GM19025 (cell line): Measurements from ENCODE around the gene PERM1.
"Not testable (repeated sequence)": the region's sequence is repeated elsewhere in the genome, so short reads cannot be mapped to it uniquely, and the experiment has no call there.

Experiments used
- ATAC-seq: cut with Tn5 transposase; IDR thresholded peaks from one replicate; pipeline ENCODE4 v1.9.1; 2021; ENCODE audit warnings: mild to moderate bottlenecking, low read depth, moderate library complexity; ENCODE audit not compliant: unreplicated experiment

The PERM1 gene

DNA sequence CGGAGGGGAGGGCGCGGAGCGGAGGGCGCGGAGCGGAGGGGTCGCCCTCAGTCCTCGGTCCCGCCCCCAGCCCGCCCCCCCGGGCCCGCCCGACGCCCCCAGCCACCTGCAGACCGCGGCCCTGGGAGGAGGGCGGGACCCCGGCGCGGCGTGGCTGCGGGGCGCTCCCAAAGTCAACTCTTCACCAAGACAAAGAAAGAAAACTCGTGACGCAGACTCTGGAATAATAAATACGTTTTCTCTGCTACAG, 16.8 kb upstream of the PERM1 start:
- ATAC-seq: no peak

DNA sequence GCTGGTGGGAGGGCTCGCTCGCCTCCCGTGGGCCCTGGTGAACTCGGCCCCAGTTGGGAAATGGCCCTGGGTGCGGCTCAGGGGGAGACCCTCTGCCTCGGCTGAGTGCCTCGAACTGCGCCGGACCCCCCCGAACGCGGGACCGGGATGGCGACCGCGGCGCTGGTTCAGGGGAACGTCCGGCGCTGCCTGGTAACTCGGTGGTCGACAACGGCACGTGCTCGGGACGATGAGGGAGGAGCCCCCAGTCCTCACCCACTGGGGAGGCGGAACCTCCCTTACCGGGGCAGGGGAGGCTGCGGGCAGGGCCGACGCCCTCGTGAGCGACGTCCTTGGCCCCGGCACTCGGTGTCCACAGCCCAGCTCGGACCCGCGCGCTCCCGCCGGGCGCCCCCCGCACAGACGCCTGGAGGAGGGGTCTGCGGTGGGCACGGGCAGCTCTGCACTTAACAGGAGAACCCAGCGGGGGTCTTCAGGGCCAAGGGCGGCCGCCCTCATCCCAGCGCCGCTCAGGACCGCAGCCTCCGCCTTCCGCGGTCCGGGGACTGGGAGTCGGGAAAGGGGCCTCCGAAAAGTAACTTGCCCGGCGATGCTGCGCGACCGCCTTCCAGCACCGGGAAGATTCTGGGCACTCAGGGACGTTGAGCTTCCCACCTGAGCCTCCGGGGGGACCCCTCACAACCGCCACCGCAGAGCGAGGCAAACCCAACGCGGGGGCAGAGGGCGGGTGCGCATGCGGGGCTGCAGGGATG, 16.3 kb upstream of the PERM1 start:
- no peak for ATAC-seq

DNA sequence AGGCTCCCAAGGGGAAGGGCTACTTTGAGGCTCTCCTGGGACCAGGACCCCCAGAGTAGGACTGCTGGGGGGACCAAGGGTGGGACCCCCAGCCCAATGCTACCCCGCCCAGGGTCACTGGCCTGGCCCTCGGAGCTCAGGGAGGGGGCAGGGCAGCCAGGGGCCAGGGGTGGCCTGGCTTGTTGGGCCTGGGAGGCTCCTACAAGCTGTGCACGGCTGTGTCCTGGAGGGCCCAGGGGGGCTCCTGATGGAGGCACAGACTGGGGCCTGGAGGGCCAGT, 15.8 kb upstream of the PERM1 start:
- no peak for ATAC-seq

DNA sequence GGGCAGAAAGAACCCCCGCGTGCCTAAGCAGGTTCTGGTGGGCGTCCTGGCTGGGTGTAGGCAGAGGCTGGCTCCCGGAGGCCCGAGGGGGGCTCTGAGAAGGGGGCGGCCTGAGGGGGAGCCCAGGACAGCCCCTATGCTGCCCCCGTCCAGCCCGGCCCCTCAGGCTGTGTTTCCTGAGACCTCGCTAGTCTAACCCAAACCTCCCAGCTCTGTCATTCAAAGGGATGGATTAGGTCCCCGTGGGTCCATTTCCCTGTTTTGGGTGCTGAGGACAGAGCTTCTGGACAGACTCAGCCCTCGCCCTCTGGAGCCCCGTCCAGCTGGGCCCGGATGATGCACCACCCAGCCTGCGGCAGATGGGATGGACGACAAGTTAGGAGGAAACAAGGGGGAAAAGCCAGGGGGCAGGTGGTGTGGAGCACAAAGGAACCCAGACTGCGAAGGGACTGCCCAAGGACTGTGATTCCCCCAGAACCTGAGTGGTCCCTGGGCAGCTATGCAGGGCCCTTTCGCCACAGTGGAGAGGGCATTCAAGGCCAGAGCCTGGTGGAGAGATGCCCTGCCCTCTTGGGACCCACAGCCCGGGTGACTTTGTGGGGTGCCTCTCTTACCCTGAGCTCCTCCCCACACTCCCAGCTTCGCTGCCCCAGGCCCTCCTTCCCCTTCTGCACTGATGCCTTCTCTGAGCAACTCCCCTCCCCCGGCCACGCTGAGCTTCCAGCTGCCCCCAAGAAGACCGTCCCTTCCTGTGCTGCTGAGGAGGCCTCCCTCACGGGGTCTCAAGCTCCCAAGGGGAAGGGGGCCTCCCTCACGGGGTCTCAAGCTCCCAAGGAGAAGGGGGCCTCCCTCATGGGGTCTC, 15.2 kb upstream of the PERM1 start:
- ATAC-seq: no peak

DNA sequence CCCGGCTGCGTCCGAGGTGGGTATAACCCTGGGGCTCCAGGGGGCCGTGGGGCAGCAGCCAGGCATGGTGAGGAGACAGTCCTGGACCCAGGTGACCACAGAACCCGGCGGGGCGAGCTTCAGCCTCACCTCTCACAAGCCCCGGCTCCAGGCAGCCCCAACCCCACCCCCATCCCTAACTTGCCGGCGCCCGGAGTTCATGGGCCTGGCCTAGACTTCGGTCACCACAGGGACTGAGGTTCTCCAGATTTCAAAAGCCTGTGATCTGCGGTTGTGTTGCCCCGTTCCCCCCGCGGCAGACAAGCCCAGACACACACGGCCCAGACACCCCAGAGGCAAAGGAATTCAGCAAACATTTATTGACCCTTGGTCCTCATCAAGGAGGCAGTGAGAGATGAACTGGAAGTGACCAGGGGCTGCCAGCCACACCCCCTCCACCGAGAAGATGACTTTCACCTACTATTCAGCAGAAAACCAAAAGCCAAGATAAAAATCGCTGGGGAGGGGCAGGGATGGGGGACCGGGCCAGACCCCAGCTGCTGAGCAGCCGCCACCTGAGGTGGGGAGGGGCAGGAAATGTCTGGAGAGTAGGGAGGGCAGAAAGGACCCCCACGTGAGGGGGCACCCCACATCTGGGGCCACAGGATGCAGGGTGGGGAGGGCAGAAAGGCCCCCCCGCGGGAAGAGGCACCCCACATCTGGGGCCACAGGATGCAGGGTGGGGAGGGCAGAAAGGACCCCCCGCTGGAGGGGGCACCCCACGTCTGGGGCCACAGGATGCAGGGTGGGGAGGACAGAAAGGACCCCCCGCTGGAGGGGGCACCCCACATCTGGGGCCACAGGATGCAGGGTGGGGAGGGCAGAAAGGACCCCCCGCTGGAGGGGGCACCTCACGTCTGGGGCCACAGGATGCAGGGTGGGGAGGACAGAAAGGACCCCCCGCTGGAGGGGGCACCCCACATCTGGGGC, 14.1 kb upstream of the PERM1 start:
- no peak for ATAC-seq

DNA sequence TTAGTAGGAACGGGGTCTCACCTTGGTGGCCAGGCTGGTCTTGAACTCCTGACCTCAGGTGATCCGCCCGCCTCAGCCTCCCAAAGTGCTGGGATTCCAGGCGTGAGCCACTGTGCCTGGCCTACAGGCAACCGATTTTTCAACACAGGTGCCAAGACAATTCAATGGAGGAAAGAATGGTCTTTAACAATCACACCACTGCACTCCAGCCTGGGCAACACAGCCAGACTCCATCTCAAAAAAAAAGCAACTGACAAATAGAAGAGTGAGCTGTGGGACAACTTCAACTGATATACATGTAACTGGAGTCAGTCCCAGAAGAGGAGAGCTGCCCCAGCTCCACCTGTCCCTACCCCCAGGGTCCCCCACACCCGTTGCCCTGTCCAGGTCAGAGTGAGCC, 12.7 kb upstream of the PERM1 start:
- not testable (repeated sequence) for ATAC-seq

DNA sequence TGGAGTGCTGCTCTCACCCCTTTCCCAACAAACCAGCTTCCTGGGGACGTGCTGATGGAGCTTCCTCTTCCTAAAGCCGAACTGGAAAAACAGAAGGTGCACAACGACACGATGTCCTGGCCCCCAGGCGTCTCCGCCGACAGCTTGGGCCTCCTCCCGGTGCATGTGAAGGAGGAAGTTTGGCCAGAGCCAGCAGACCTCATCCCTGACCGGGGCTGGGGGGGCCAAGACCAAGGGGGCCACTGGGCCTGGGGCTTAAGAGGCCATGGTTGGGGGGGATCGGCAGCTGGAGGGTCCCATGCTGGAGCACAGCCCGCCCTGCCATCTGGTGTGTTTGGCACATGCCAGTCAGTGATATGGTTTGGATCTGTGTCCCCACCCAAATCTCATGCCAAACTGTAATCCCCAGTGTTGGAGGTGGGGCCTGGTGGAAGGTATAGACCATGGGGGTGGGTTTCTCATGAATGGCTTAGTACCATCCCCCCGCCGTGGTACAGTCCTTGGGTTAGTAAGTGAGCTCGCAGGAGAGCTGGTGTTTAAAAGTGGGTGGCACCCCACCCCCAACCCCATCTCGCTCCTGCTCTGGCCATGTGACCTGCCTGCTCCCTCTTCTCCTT, 11.6 kb upstream of the PERM1 start:
- ATAC-seq: no peak

DNA sequence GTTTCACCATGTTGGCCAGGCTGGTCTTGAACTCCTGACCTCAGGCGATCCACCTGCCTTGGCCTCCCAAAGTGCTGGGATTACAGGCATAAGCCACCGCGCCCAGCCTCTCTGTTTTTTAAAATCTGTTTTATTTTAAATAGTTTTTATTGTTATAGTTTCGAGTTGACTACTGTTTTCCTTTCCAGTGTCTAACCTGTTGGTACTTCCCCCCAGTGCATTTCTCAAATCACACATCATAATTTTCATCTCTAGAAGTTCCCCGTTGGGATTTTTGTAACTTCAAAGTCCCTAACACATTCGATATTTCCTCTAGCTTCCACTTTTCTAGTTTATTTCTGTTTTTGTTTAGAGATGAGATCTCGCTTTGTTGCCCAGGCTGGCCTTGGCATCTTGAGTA, 10.5 kb upstream of the PERM1 start:
- ATAC-seq: no peak

DNA sequence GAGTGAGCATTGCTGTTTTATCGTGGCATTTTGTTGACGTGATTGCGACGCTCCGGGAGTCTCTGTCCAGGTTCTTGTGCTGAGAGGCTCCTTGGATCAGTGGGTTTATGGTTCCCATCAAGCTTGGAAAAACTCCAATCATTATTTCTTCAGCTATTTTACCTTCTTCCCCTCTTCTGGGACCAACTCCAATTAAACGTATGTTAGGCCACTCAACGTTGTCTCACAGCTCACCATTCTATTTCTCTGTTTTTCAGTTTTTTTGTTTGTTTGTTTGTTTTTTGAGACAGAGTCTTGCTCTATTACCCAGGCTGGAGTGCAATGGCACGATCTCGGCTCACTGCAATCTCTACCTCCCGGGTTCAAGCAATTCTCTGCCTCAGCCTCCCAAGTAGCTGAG, 10.0 kb upstream of the PERM1 start:
- no peak for ATAC-seq

DNA sequence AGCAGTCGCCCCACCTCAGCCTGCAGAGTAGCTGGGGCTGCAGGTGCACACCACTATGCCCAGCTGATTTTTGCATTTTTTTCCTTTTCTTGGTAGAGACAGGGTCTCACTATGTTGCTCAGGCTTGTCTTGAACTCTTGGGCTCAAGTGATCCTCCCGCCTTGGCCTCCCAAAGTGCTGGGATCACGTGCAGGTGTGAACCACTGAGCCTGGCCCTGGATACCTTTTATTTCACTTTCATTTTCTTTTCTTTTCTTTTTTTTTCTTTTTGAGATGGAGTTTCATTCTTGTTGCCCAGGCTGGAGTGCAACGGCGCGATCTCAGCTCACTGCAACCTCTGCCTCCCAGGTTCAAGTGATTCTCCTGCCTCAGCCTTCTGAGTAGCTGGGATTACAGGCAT, 9.4 kb upstream of the PERM1 start:
- not testable (repeated sequence) for ATAC-seq

DNA sequence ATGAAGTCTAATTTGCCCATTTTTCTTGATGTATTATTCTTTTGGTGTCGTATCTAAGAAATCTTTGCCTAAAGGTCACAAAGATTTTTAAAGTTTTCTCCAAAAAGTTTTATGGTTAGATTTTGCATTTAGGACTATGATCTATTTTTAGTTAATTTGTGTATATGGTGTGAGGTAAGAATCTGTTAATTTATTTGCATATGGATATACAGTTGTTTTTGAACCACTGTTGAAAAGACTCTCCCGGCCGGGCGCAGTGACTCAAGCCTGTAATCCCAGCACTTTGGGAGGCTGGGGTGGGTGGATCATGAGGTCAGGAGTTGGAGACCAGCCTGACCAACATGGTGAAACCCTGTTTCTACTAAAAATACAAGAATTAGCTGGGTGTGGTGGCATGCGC, 6.2 kb upstream of the PERM1 start:
- not testable (repeated sequence) for ATAC-seq

DNA sequence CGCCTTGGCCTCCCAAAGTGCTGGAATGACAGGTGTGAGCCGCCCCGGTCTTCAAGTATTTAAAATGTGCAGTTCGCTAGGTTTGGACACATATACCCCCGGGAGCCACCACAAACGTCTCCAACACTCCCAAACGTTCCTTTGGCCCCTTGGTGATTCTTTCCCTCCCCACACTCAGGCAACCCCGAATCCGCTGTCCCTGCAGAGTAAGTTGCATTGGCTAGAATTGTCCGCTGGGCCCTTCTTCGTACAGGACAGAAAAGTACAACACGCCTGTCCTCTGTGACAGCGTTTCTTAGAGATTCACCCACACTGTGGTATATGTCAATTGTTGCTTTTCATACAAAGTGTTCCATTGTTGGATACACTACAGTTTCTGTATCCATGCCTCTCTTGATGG, 3.2 kb upstream of the PERM1 start:
- no peak for ATAC-seq

DNA sequence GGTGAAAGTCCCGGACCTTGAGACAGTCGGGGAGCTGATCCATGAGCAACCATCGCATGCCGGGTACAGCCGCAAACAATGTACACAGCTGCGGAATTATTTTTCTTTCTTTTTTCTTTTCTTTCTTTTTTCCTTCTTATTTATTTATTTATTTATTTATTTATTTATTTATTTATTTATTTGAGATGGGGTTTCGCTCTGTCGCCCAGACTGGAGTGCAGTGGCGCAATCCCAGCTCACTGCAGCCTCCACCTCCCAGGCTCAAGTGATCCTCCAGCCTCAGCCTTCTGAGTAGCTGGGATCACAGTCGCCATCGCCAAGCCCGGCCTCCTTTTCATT, 2.6 kb upstream of the PERM1 start:
- ATAC-seq: no peak

DNA sequence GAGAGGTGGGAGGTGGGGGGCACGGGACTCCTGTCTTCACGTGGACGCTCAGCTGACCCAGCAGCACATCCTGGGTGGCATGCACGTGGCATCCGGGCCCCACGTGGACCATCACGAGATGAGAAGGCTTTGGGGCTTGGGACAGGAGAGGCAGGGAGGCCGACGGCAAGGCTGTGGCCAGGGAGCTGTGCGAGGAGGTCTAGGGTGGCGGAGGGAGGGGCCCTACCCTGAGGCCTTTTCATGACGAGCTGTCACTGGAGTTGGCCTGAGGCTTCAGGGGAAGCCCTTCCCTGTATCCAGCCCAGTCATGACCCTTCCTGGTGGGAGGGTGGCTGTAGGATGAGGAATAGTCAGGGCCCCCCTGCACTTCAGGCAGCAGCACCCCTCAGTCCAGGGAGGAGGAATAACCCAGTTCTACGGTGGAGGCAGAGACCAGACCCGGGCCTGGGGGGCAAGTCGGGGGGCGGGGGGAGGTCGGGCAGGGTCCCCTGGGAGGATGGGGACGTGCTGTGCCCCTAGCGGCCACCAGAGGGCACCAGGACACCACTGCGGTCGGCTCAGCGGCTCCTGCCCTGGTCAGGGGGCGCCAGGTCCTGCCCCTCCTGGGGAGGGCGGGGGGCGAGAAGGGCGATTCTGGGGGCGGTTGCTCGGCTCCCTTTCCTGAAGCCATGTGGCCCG, 2.0 kb upstream of the PERM1 start:
- ATAC-seq: no peak

DNA sequence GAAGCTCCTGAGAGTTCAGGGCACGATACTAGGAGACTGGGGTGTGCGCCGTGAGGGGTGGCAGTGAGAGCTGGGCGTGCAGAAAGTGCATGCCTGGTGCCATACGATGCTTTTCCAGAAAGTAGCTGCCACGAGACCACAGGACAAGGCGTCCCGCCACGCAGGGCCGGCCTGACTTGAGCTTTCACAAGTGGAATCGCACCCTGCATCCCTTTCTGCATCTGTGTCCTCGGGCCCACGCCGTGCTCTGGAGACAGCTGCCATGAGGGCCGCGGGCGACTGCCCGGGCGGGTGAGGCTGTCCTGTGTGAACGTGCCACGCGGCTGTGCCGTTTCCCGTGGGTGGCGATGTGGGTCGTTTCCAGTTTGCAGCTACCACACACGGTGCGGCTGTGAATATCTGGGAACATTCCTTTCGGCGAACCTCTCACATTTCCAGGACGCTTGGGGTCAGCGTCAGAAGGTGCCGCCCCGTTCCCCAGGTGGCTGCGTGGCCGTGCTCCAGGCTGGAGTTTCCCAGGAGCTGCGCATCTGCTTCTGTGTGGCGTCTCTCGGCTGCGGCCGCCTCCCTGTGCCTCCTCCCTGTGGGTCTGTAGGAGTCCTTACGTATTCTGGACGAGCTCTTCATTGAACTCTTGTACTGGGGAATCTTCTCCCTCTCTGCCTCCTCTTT, 1.0 kb upstream of the PERM1 start:
- no peak for ATAC-seq

DNA sequence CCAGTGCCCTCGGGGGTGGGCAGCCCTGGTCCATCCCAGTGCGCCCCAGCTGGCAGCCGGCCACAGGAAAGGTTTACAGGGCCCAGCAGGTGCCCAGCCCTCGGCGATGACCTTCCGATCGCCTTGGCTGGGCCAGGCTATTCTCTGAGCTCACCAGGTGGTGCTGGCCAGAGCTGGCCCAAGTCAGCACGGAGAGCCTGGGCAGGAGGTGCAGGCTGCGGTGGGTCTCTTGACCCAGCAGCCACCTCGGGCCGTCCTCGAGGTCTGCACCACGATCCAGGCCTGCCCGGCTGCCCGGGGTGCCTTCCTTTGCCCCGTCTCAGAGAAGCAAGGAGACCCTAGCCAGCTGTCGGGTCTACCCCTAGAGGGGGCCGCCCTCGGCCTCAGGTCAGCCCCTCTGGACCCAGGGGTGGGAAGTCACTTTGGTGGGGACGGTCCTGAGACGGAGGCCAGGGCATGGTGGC, 370 bp downstream of the PERM1 start:
- ATAC-seq: no peak

DNA sequence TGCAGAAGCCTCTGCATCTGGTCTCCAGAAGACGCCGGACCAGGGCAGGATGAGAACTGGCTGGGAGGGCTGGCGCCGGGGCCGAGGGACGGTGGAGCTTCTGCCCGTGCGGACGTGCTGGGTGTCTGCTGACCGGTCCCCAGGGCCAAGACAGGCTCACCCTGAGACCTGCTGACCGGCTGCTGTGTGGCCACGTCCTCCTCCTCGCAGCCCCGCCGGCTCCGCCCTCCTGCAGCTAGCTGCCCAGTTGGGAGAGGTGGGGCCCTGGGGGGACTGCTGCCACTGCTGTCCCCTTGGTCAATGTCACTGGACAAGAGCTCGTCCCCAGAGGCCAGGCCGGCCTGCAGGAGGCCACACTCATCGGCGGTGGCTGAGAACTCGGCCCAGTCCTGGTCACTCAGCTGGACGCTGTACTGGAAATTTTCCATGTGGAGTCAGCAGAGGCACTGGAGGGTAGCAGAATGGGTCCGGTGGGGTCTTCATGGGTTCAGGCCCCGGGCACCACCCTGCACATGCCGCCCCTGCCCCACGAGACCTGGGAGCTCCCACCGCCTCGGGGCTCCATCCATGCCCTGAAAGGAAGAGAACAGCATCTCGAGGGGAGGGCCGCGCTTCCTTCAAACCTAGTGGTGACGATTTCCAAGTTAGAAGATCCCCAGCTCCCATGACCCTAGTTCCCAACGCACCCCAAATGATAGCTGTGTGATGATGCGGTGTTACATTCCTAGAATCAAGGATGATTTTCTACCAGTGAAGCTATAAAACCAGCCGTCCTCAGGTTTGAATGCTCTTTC, 1.1 kb downstream of the PERM1 start:
- ATAC-seq: no peak

DNA sequence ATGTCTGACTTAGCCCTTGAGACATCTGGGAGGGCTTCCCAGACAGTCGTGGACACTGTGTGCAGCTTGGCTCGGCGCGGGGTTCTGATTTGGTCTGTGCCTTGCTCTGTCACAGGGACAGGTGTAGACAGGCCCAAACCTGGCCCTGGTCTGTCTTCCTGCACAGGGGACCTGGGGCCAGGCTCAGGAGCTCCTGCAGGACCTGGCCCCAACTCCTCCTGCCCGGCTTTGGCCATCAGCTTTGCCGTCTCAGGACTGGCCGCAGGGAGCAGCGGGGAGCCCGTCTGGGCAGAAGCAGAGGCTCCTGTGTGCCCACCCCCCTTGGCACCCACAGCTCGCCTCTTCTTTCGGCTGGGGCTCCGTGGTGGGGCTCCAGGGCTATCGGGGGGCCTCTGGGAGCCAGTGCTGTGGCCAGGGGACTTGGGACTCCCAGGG, 1.7 kb downstream of the PERM1 start:
- ATAC-seq: no peak

DNA sequence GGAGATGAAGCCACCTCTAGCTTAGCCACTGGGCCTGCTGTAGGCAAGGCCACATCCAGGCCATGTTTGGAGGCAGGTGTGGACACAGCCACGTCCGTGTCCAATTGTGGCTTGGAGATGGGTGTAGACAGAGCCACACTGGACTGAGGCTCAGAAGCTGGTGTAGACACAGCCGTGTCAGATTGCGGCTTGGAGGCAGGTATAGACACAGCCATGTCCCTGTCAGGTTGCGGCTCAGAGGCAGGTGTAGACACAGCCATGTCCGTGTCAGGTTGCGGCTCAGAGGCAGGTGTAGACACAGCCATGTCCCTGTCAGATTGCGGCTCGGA, 2.2 kb downstream of the PERM1 start:
- ATAC-seq: no peak
